Endothelial cell (in vitro differentiated cells): ENCODE data around the gene MGAT1. TPM values are rescaled to one million over a fixed set of nuclear protein-coding genes. Genes with fewer than 3 reads are reported as not detected.

Source experiments
- DNase-seq: peaks from one replicate; pipeline ENCODE4 v3.0.0; 2021; ENCODE audit warnings: low spot score
- H3K27ac Mint-ChIP-seq: one replicate; pipeline ENCODE4 v1.8.0; 2021; ENCODE audit warnings: mixed read lengths, inconsistent platforms; ENCODE audit not compliant: unreplicated experiment
- H3K27me3 Mint-ChIP-seq: one replicate; pipeline ENCODE4 v1.8.0; 2021; ENCODE audit warnings: mild to moderate bottlenecking, moderate library complexity, mixed read lengths, inconsistent platforms; ENCODE audit not compliant: unreplicated experiment
- H3K36me3 Mint-ChIP-seq: one replicate; pipeline ENCODE4 v1.8.0; 2021; ENCODE audit warnings: mild to moderate bottlenecking, low read depth, mixed read lengths, inconsistent platforms; ENCODE audit not compliant: unreplicated experiment
- H3K4me1 Mint-ChIP-seq: one replicate; pipeline ENCODE4 v1.8.0; 2021; ENCODE audit warnings: mild to moderate bottlenecking, mixed read lengths, inconsistent platforms; ENCODE audit not compliant: unreplicated experiment
- H3K4me3 Mint-ChIP-seq: one replicate; pipeline ENCODE4 v1.8.0; 2021; ENCODE audit warnings: mild to moderate bottlenecking, mixed read lengths, inconsistent platforms; ENCODE audit not compliant: unreplicated experiment
- H3K9me3 Mint-ChIP-seq: one replicate; pipeline ENCODE4 v1.8.0; 2021; ENCODE audit warnings: mixed read lengths, inconsistent platforms; ENCODE audit not compliant: unreplicated experiment
- total RNA-seq: library from RNA; stranded (reverse); fragmentation: NEBNext Ultra II Directional; extraction: Animal tissue kit (Norgen Biotek cat#: 25700); gene quantifications from one replicate; pipeline ENCODE4 v1.2.1, GENCODE V29; 2021; ENCODE audit not compliant: unreplicated experiment
- TF ChIP-seq, protein P1 (sequence below): fragments of 200-600 bp; sonication (generic); IDR thresholded peaks from one replicate; pipeline ENCODE4 v1.5.0; 2021; ENCODE audit warnings: antibody characterized with exemption; ENCODE audit not compliant: unreplicated experiment

Gene MGAT1
- total RNA-seq, 1 donor from 2014 or later: 115 TPM

DNA sequence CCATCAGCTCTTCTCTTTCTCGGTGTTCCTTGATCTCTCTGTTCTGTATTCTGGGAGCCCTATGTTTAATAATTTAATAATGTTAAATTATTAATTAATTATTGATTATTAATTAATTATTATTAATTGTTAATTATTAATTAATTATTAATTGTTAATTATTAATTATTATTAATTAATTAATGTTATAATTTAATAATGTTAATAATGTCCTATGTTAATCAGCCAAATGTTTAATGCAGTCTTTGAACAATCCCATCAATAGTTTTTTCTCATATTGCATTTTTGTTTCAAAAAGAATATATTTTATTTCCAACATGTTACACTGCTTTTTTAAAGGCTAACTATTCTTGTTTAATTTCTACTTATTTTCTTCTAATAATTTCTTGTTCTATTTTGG lies 26.2 kb downstream of the MGAT1 start:
- Mint-ChIP-seq H3K36me3 (no peaks in the 10 kb centered on the region), H3K27me3 (peaks cover 2% of the 10 kb centered on the region), H3K27ac (no peak overlapping the region), H3K4me3 (no peak overlapping the region), H3K9me3 (peaks cover 15% of the 10 kb centered on the region), H3K4me1 (no peaks in the 10 kb centered on the region)
- TF ChIP-seq, protein P1, sequence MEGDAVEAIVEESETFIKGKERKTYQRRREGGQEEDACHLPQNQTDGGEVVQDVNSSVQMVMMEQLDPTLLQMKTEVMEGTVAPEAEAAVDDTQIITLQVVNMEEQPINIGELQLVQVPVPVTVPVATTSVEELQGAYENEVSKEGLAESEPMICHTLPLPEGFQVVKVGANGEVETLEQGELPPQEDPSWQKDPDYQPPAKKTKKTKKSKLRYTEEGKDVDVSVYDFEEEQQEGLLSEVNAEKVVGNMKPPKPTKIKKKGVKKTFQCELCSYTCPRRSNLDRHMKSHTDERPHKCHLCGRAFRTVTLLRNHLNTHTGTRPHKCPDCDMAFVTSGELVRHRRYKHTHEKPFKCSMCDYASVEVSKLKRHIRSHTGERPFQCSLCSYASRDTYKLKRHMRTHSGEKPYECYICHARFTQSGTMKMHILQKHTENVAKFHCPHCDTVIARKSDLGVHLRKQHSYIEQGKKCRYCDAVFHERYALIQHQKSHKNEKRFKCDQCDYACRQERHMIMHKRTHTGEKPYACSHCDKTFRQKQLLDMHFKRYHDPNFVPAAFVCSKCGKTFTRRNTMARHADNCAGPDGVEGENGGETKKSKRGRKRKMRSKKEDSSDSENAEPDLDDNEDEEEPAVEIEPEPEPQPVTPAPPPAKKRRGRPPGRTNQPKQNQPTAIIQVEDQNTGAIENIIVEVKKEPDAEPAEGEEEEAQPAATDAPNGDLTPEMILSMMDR: no peak
- DNase-seq: no peak

DNA sequence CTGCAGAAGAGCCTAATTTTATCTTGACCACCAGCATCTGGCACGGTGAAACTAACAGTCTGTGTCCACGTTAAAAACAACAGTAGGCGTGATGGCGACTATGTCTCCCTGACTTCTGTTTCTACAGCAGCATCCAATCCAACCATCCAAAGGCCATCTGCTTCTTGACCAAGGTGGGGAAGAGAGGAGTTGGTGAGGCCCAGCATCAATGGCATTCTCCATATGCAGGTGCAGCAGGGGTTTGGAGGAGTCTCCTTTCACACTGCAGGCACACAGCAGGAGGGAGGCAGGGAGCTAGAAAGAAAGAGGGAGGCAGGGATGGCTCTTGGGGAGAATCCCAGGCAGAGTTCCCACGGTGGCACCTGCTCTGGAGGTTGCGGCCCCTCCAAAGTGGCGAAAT lies 27.0 kb downstream of the MGAT1 start:
- H3K27me3 Mint-ChIP-seq: peaks cover 2% of the 10 kb centered on the region
- no peak overlapping the region for H3K4me3 Mint-ChIP-seq
- no peaks in the 10 kb centered on the region for H3K36me3 Mint-ChIP-seq
- H3K27ac Mint-ChIP-seq: no peak overlapping the region
- no peak for DNase-seq
- TF ChIP-seq, protein P1: no peak
- no peaks in the 10 kb centered on the region for H3K4me1 Mint-ChIP-seq
- H3K9me3 Mint-ChIP-seq: peaks cover 15% of the 10 kb centered on the region

DNA sequence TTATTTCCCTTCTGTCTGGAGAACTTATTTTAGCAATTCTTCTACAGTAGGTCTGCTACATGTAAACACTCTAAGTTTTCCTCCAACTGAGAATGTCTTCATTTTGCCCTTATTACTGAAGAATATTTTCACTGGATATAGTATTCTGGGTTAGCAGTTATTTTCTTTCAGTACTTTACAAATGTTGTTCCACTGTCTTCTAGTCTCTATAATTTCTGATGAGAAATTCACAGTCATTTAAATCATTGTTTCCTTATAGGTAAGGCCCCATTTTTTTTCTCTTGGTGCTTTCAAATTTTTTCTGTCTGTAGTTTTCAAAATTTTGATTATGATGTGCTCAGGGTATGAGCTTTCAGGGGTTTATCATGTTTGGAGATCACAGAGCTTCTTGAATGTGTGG lies 30.8 kb downstream of the MGAT1 start:
- H3K27ac Mint-ChIP-seq: no peak overlapping the region
- no peaks in the 10 kb centered on the region for H3K36me3 Mint-ChIP-seq
- H3K4me3 Mint-ChIP-seq: no peak overlapping the region
- no peaks in the 10 kb centered on the region for H3K4me1 Mint-ChIP-seq
- TF ChIP-seq, protein P1: no peak
- no peak for DNase-seq
- no peaks in the 10 kb centered on the region for H3K27me3 Mint-ChIP-seq
- peaks cover 15% of the 10 kb centered on the region for H3K9me3 Mint-ChIP-seq

DNA sequence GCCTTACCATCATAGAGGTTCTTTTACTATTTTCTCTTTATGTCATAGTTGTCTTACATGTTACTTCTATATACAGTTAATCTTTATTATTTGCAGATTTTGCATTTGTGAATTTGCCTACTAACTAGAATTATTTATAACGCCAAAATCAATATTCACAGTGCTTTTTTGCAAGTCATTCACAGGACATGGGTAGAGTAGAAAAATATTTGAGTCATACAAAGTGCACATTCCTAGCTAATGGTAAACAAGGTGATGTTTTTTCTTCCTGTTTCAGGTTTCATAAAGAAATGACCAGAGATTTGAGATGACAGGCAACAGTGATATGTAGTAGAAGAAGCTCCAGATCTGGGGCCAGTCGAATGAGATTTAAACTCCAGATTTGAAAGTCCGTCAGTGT lies 32.8 kb downstream of the MGAT1 start:
- peaks cover 15% of the 10 kb centered on the region for H3K9me3 Mint-ChIP-seq
- no peaks in the 10 kb centered on the region for H3K4me1 Mint-ChIP-seq
- no peak overlapping the region for H3K27ac Mint-ChIP-seq
- no peaks in the 10 kb centered on the region for H3K27me3 Mint-ChIP-seq
- DNase-seq: no peak
- H3K4me3 Mint-ChIP-seq: no peak overlapping the region
- TF ChIP-seq, protein P1: no peak
- H3K36me3 Mint-ChIP-seq: no peaks in the 10 kb centered on the region

DNA sequence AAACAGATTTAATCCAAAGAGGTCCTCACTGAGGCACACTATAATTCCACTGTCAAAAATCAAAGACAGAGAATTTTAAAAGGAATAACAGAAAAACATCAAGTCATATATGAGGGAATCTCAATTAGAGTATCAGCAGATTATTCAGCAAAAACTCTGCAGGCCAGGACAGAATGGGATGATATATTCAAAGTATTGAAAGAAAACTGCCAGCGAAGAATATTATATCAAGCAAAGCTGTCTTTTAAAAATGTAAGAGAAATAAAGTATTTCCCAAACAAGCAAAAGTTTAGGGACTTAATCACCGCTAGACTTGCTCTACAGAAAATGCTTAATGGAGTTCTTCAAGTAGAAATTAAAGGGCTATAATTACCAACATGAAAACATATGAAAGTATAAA lies 47.0 kb downstream of the MGAT1 start:
- peaks cover 3% of the 10 kb centered on the region for H3K27me3 Mint-ChIP-seq
- no peaks in the 10 kb centered on the region for H3K36me3 Mint-ChIP-seq
- no peaks in the 10 kb centered on the region for H3K4me1 Mint-ChIP-seq
- TF ChIP-seq, protein P1: no peak
- no peak overlapping the region for H3K4me3 Mint-ChIP-seq
- H3K9me3 Mint-ChIP-seq: no peaks in the 10 kb centered on the region
- no peak for DNase-seq
- H3K27ac Mint-ChIP-seq: no peak overlapping the region
